Measurements from ENCODE around the gene HLCS.

Gene HLCS

GRCh38 chr21:36934864-36935420 lies 31.5 kb downstream of the HLCS start:
- no peak overlapping the region for H3K4me3 ChIP-seq (ENCODE audit: low read depth in 1 of 2, low read length in 1 of 2)

GRCh38 chr21:36932161-36932816 lies 34.2 kb downstream of the HLCS start:
- Histone ChIP-seq H3K27me3 (no peaks in the 10 kb centered on the region), H3K36me3 (no peaks in the 10 kb centered on the region), H3K4me1 (ENCODE audit: control insufficient read depth in 1 of 2, insufficient read depth in 1 of 2, low read depth in 1 of 2, low read length in 1 of 2) (no peaks in the 10 kb centered on the region), H3K4me3 (ENCODE audit: low read depth in 1 of 2, low read length in 1 of 2) (no peak overlapping the region), H3K9me3 (no peaks in the 10 kb centered on the region), H3K27ac (no peak overlapping the region)
- no peak for TF ChIP-seq CTCF (IDR thresholded peaks at IDR 0.05)

More at GRCh38 chr21:36934864-36935420, 31.5 kb downstream of the HLCS start:
- TF ChIP-seq CTCF (IDR thresholded peaks at IDR 0.05), result no peak
- no peaks in the 10 kb centered on the region for H3K27me3 ChIP-seq
- H3K9me3 ChIP-seq, result no peaks in the 10 kb centered on the region
- H3K36me3 ChIP-seq, result no peaks in the 10 kb centered on the region
- no peak overlapping the region for H3K27ac ChIP-seq
- no peaks in the 10 kb centered on the region for H3K4me1 ChIP-seq (ENCODE audit: control insufficient read depth in 1 of 2, insufficient read depth in 1 of 2, low read depth in 1 of 2, low read length in 1 of 2)

- no peaks in the 10 kb centered on the region for H3K36me3 ChIP-seq
- TF ChIP-seq CTCF (IDR thresholded peaks at IDR 0.05), result no peak
- H3K9me3 ChIP-seq, result no peaks in the 10 kb centered on the region
- no peak overlapping the region for H3K4me3 ChIP-seq (ENCODE audit: low read depth in 1 of 2, low read length in 1 of 2)
- H3K27me3 ChIP-seq, result no peaks in the 10 kb centered on the region
- no peaks in the 10 kb centered on the region for H3K4me1 ChIP-seq (ENCODE audit: control insufficient read depth in 1 of 2, insufficient read depth in 1 of 2, low read depth in 1 of 2, low read length in 1 of 2)
- no peak overlapping the region for H3K27ac ChIP-seq
These were observed 36.8 kb downstream of the HLCS start for GRCh38 chr21:36929622-36930021.

- H3K4me1 ChIP-seq (ENCODE audit: control insufficient read depth in 1 of 2, insufficient read depth in 1 of 2, low read depth in 1 of 2, low read length in 1 of 2), result no peaks in the 10 kb centered on the region
- no peaks in the 10 kb centered on the region for H3K9me3 ChIP-seq
- H3K27ac ChIP-seq, result no peak overlapping the region
- no peaks in the 10 kb centered on the region for H3K27me3 ChIP-seq
- no peak overlapping the region for H3K4me3 ChIP-seq (ENCODE audit: low read depth in 1 of 2, low read length in 1 of 2)
- H3K36me3 ChIP-seq, result no peaks in the 10 kb centered on the region
- TF ChIP-seq CTCF (IDR thresholded peaks at IDR 0.05), result no peak
These were observed 37.5 kb downstream of the HLCS start for GRCh38 chr21:36928960-36929359.

- Histone ChIP-seq H3K9me3 (no peaks in the 10 kb centered on the region), H3K36me3 (no peaks in the 10 kb centered on the region), H3K4me1 (ENCODE audit: control insufficient read depth in 1 of 2, insufficient read depth in 1 of 2, low read depth in 1 of 2, low read length in 1 of 2) (no peaks in the 10 kb centered on the region), H3K27me3 (no peaks in the 10 kb centered on the region), H3K4me3 (ENCODE audit: low read depth in 1 of 2, low read length in 1 of 2) (no peak overlapping the region), H3K27ac (no peak overlapping the region)
- no peak for TF ChIP-seq CTCF (IDR thresholded peaks at IDR 0.05)
These were observed 38.8 kb downstream of the HLCS start for GRCh38 chr21:36927719-36928117.
